ENCODE measurements around the gene ANXA4. TPM values are rescaled to one million over a fixed set of nuclear protein-coding genes. Genes with fewer than 3 reads are reported as not detected.

The ANXA4 gene
- total RNA-seq, 4 donors from 2014 or later, result 24.8 to 66.4 (median 43.6) TPM

- H3K4me1 ChIP-seq, result peaks cover 0 to 67% (median 7%) of the 10 kb centered on the region in 3 donors
- H3K36me3 ChIP-seq, result no peaks in the 10 kb centered on the region
- no peaks in the 10 kb centered on the region for H3K27me3 ChIP-seq
- H3K9me3 ChIP-seq, result no peaks in the 10 kb centered on the region
- no peak overlapping the region for H3K27ac ChIP-seq
- 90 to 92% methylated on average over 9 of the region's 9 CpGs for WGBS, 2 donors
- no peak for DNase-seq
- TF ChIP-seq, protein P1, sequence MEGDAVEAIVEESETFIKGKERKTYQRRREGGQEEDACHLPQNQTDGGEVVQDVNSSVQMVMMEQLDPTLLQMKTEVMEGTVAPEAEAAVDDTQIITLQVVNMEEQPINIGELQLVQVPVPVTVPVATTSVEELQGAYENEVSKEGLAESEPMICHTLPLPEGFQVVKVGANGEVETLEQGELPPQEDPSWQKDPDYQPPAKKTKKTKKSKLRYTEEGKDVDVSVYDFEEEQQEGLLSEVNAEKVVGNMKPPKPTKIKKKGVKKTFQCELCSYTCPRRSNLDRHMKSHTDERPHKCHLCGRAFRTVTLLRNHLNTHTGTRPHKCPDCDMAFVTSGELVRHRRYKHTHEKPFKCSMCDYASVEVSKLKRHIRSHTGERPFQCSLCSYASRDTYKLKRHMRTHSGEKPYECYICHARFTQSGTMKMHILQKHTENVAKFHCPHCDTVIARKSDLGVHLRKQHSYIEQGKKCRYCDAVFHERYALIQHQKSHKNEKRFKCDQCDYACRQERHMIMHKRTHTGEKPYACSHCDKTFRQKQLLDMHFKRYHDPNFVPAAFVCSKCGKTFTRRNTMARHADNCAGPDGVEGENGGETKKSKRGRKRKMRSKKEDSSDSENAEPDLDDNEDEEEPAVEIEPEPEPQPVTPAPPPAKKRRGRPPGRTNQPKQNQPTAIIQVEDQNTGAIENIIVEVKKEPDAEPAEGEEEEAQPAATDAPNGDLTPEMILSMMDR (IDR thresholded peaks at IDR 0.05), result no peak
- intact Hi-C loops (cut with DNase I), result no loop called here
- H3K4me3 ChIP-seq, result no peak overlapping the region
Measured at GRCh38 chr2:69776886-69777785, 35.2 kb downstream of the ANXA4 start.

- TF ChIP-seq, protein P1 (IDR thresholded peaks at IDR 0.05), result no peak
- no peak for TF ChIP-seq POLR2A (IDR thresholded peaks at IDR 0.05)
- DNase-seq, result no peak
- Histone ChIP-seq H3K4me1 (peaks cover 0 to 61% (median 7%) of the 10 kb centered on the region in 3 donors), H3K27me3 (no peaks in the 10 kb centered on the region), H3K4me3 (no peak overlapping the region), H3K9me3 (no peaks in the 10 kb centered on the region), H3K27ac (no peak overlapping the region), H3K36me3 (no peaks in the 10 kb centered on the region)
- 79 to 86% methylated on average over 4 of the region's 4 CpGs for whole genome bisulfite sequencing, 2 donors
- intact Hi-C loops (cut with DNase I), result no loop called here
Measured at GRCh38 chr2:69777786-69778105, 35.8 kb downstream of the ANXA4 start.

DNA sequence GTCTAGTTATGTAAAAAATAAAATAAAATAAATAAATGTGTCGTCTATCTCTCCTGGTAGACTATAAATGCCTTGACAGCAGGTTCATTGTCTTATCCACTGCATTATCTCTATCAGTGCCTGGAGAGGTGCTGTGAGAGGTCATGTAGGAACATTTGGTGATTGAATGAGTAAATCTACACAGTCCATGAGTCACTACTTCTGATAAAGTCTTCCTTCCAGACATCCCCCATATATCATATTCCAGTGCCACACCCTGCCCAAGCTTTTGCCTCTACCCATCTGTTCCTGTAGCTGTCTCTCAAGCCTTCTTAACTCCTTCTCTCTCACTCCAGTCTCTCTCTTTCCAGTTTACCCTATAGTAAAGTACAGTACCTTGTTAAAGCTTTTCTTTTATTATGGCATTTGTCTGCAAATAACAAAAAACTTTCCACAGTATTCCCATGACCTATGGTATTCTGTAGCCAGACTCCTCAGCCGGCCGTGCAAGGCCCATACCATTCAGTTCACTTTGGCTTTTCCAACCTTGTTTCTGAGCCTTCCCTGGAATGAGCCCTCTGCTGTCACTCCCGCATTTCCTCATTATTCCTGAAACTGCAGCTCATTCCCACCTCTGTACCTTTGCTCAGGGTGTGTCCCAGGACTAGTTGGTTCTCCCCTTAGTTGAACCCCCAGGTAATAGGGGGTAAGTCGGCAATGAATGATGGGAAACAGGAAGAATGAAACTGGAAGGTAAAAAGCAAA is 37.5 kb downstream of the ANXA4 start:
- no peaks in the 10 kb centered on the region for H3K27me3 ChIP-seq
- DNase-seq, result no peak
- intact Hi-C loops (cut with DNase I), result no loop called here
- H3K9me3 ChIP-seq, result no peaks in the 10 kb centered on the region
- H3K36me3 ChIP-seq, result no peaks in the 10 kb centered on the region
- no peak for TF ChIP-seq POLR2A (IDR thresholded peaks at IDR 0.05)
- TF ChIP-seq, protein P1 (IDR thresholded peaks at IDR 0.05), result no peak
- peaks cover 0 to 46% (median 2%) of the 10 kb centered on the region in 3 donors for H3K4me1 ChIP-seq
- H3K4me3 ChIP-seq, result no peak overlapping the region
- 67 to 85% methylated on average over 4 to 5 of the region's 5 CpGs for WGBS, 2 donors
- peak overlapping the region in 1 of 4 donors; percentile 16 for H3K27ac ChIP-seq

DNA sequence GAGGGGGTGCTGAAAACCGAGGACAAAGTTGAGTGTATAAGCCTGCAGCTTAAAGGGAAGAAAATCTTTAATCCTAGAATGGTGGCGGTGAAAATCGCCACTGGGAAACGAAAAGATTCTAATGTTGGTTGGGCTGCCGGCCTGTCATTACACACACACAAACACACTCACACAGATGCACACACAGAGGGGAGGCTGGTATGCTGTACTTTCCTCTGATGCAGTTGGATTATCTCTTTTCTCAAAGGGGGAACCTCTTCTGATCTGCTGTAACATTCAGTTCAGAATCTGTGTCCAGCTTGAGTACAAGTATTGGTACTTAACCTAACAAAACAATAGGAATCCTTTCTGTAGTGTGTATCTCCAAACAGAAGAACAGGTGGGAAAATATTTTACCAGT is 39.0 kb downstream of the ANXA4 start:
- H3K4me3 ChIP-seq, result no peak overlapping the region

More for the DNA sequence above, 39.0 kb downstream of the ANXA4 start:
- no peaks in the 10 kb centered on the region for H3K9me3 ChIP-seq
- no peak for DNase-seq
- peaks cover 0 to 12% (median 0%) of the 10 kb centered on the region in 3 donors for H3K36me3 ChIP-seq
- H3K4me1 ChIP-seq, result peaks cover 0 to 34% (median 2%) of the 10 kb centered on the region in 3 donors
- no peak for TF ChIP-seq POLR2A (IDR thresholded peaks at IDR 0.05)
- TF ChIP-seq, protein P1 (IDR thresholded peaks at IDR 0.05), result no peak
- peak overlapping the region in 1 of 4 donors; percentile 0 for H3K27ac ChIP-seq
- intact Hi-C loops (cut with DNase I), result no loop called here
- no peaks in the 10 kb centered on the region for H3K27me3 ChIP-seq
- WGBS, 2 donors, result 66 to 70% methylated on average over 5 of the region's 5 CpGs

Data from esophagus squamous epithelium (tissue), 5 donors.